ENCODE results near the gene STX7. TPM values are rescaled to one million over a fixed set of nuclear protein-coding genes. Genes with fewer than 3 reads are reported as not detected.

The STX7 gene
- total RNA-seq, 4 donors from 2014 or later, result 22.3 to 82.9 (median 67.5) TPM

- intact Hi-C loops (cut with DNase I; ENCODE audit: low total_unique reads), result no loop called here
Measured at GRCh38 chr6:132418235-132418965, 94.5 kb downstream of the STX7 start.

GRCh38 chr6:132414761-132415160 is 98.2 kb downstream of the STX7 start:
- Histone ChIP-seq H3K4me1 (no peaks in the 10 kb centered on the region), H3K36me3 (no peaks in the 10 kb centered on the region), H3K27ac (no peak overlapping the region), H3K27me3 (no peaks in the 10 kb centered on the region), H3K9me3 (no peaks in the 10 kb centered on the region), H3K4me3 (no peak overlapping the region)
- DNase-seq, result no peak
- TF ChIP-seq CTCF (IDR thresholded peaks at IDR 0.05), result no peak
- no peak for TF ChIP-seq POLR2A (IDR thresholded peaks at IDR 0.05)
- intact Hi-C loops (cut with DNase I; ENCODE audit: low total_unique reads), result no loop called here

More at GRCh38 chr6:132418235-132418965, 94.5 kb downstream of the STX7 start:
- TF ChIP-seq POLR2A (IDR thresholded peaks at IDR 0.05) (no peak), CTCF (IDR thresholded peaks at IDR 0.05) (no peak)
- no peak overlapping the region for H3K27ac ChIP-seq
- no peaks in the 10 kb centered on the region for H3K4me1 ChIP-seq
- no peak for DNase-seq
- H3K36me3 ChIP-seq, result no peaks in the 10 kb centered on the region
- H3K4me3 ChIP-seq, result no peak overlapping the region
- no peaks in the 10 kb centered on the region for H3K27me3 ChIP-seq
- H3K9me3 ChIP-seq, result peaks cover 0 to 3% of the 10 kb centered on the region in 2 donors

- no peaks in the 10 kb centered on the region for H3K9me3 ChIP-seq
- DNase-seq, result no peak
- H3K4me1 ChIP-seq, result no peaks in the 10 kb centered on the region
- TF ChIP-seq POLR2A (IDR thresholded peaks at IDR 0.05) (no peak), CTCF (IDR thresholded peaks at IDR 0.05) (no peak)
- intact Hi-C loops (cut with DNase I; ENCODE audit: low total_unique reads), result no loop called here
- no peak overlapping the region for H3K27ac ChIP-seq
- H3K27me3 ChIP-seq, result no peaks in the 10 kb centered on the region
- no peaks in the 10 kb centered on the region for H3K36me3 ChIP-seq
- no peak overlapping the region for H3K4me3 ChIP-seq
Measured at GRCh38 chr6:132414322-132414721, 98.6 kb downstream of the STX7 start.

- H3K27ac ChIP-seq, result no peak overlapping the region
- H3K4me3 ChIP-seq, result no peak overlapping the region
- H3K27me3 ChIP-seq, result no peaks in the 10 kb centered on the region
- TF ChIP-seq POLR2A (IDR thresholded peaks at IDR 0.05) (no peak), CTCF (IDR thresholded peaks at IDR 0.05) (no peak)
- no peaks in the 10 kb centered on the region for H3K9me3 ChIP-seq
- no peaks in the 10 kb centered on the region for H3K4me1 ChIP-seq
- intact Hi-C loops (cut with DNase I; ENCODE audit: low total_unique reads), result no loop called here
- DNase-seq, result no peak
- H3K36me3 ChIP-seq, result no peaks in the 10 kb centered on the region
Measured at GRCh38 chr6:132413499-132413802, 99.5 kb downstream of the STX7 start.

GRCh38 chr6:132412656-132413498 is 100.0 kb downstream of the STX7 start:
- no peak overlapping the region for H3K27ac ChIP-seq
- H3K27me3 ChIP-seq, result no peaks in the 10 kb centered on the region
- H3K36me3 ChIP-seq, result no peaks in the 10 kb centered on the region
- TF ChIP-seq CTCF (IDR thresholded peaks at IDR 0.05) (no peak), POLR2A (IDR thresholded peaks at IDR 0.05) (no peak)
- H3K4me1 ChIP-seq, result no peaks in the 10 kb centered on the region
- DNase-seq, result no peak
- no peaks in the 10 kb centered on the region for H3K9me3 ChIP-seq
- intact Hi-C loops (cut with DNase I; ENCODE audit: low total_unique reads), result no loop called here
- no peak overlapping the region for H3K4me3 ChIP-seq

All from uterus (tissue), 4 donors.